K562 (cell line): ENCODE results near the gene BDH1. TPM values are rescaled to one million over a fixed set of nuclear protein-coding genes. Genes with fewer than 3 reads are reported as not detected.
A peak's percentile ranks its signal among the peaks of the same experiment; 100 is the strongest.

ENCODE experiments used
- ATAC-seq: fragments of 200-7000 bp; cut with Tn5 transposase; 3 replicates; pipeline ENCODE4 v1.9.1; 2020; ENCODE audit warnings: moderate library complexity
- BruUV-seq: library from RNA; stranded (reverse); fragments of 400-500 nt; replicated peaks from 2 replicates; lab custom pipeline; 2021; lab: Mats Ljungman, UMichigan
- CTCF ChIA-PET: fragments of 300-600 bp; formaldehyde crosslinking; extraction: SDS; loops from one replicate; lab custom pipeline; 2021; ENCODE audit warnings: low intra/inter-chr PET ratio; lab: Yijun Ruan, JAX
- POLR2A ChIA-PET: fragments of 300-600, 350-650 bp; sonication (Branson Sonifier 250); formaldehyde crosslinking; extraction: SDS; loops from one replicate; lab custom pipeline; 2021; ENCODE audit warnings: antibody characterized with exemption, inconsistent platforms; lab: Yijun Ruan, JAX
- DNase-seq, 4 experiments: peaks; one replicate each; pipeline versions ENCODE4 v3.0.0 to v3.0.0-alpha.2; 2011 to 2018; ENCODE audit warnings: low spot score in 3 of 4, mixed read lengths in 3 of 4; ENCODE audit errors: extremely low read depth in 1 of 4
- FAIRE-seq: peaks from 2 replicates; lab custom pipeline; 2011; peaks lifted over from hg19 to GRCh38; lab: Jason Lieb, UNC
- H2AFZ ChIP-seq: 2 replicates; pipeline ENCODE4 v1.6.0; 2011; ENCODE audit warnings: low read depth, low read length, control low read depth, inconsistent platforms
- H3K27ac ChIP-seq: fragments of 200-600 bp; 3 replicates; pipeline ENCODE4 v1.8.0; 2011; ENCODE audit warnings: low read depth, mild to moderate bottlenecking, control low read depth, inconsistent platforms, low read length, moderate library complexity, mixed read lengths; ENCODE audit errors: extremely low read depth
- H3K27me3 ChIP-seq, 2 experiments: fragments of 300-600 bp in 1 of 2; 2 replicates in 1 of 2; 3 replicates in 1 of 2; pipeline versions ENCODE4 v1.6.0 to v1.8.0; 2011; ENCODE audit warnings: inconsistent platforms in 2 of 2, low read length in 2 of 2, mild to moderate bottlenecking in 1 of 2, mixed read lengths in 1 of 2, moderate library complexity in 1 of 2; ENCODE audit not compliant: control insufficient read depth in 2 of 2, insufficient read depth in 2 of 2
- H3K36me3 ChIP-seq: fragments of 300-600 bp; 3 replicates; pipeline ENCODE4 v1.8.0; 2011; ENCODE audit warnings: mild to moderate bottlenecking, low read length, inconsistent platforms; ENCODE audit not compliant: control insufficient read depth, insufficient read depth
- H3K4me1 ChIP-seq, 2 experiments: fragments of 200-600 bp in 1 of 2; replicated peaks in 1 of 2; 2 replicates in 1 of 2; 3 replicates in 1 of 2; pipeline versions ENCODE4 v1.5.1 to v1.8.0; 2011; ENCODE audit warnings: inconsistent platforms in 2 of 2, low read length in 2 of 2, mild to moderate bottlenecking in 1 of 2, mixed read lengths in 1 of 2, moderate library complexity in 1 of 2; ENCODE audit not compliant: control insufficient read depth in 2 of 2, insufficient read depth in 2 of 2
- H3K4me2 ChIP-seq: 2 replicates; pipeline ENCODE4 v1.6.1; 2011; ENCODE audit warnings: low read length, control low read depth, inconsistent platforms, mixed read lengths; ENCODE audit not compliant: insufficient read depth
- H3K4me3 ChIP-seq: fragments of 200-600 bp; sonication (generic), shearing (Covaris generic); 2 replicates; pipeline ENCODE4 v1.5.1; 2016; ENCODE audit warnings: control low read depth, inconsistent platforms
- H3K79me2 ChIP-seq: fragments of 200-600 bp; 3 replicates; pipeline ENCODE4 v1.8.0; 2011; ENCODE audit warnings: low read length, inconsistent platforms; ENCODE audit not compliant: control insufficient read depth, insufficient read depth
- H3K9ac ChIP-seq, 2 experiments: 2 replicates each; pipeline versions ENCODE4 v1.6.0 to v1.6.1; 2011; ENCODE audit warnings: low read depth in 2 of 2, low read length in 2 of 2, control low read depth in 1 of 2, inconsistent platforms in 1 of 2, mild to moderate bottlenecking in 1 of 2, mixed read lengths in 1 of 2; ENCODE audit not compliant: insufficient read depth in 1 of 2
- H3K9me1 ChIP-seq: one replicate; pipeline ENCODE4 v1.6.0; 2011; ENCODE audit warnings: inconsistent platforms, mild to moderate bottlenecking, low read length, moderate library complexity; ENCODE audit not compliant: control insufficient read depth, insufficient read depth
- H3K9me3 ChIP-seq: replicated peaks from 2 replicates; pipeline ENCODE4 v1.5.1; 2011; ENCODE audit warnings: low read depth, low read length, inconsistent platforms; ENCODE audit not compliant: control insufficient read depth, insufficient read depth
- H4K20me1 ChIP-seq: replicated peaks from 2 replicates; pipeline ENCODE4 v1.6.1; 2011; ENCODE audit warnings: low read length, inconsistent platforms, mixed read lengths; ENCODE audit not compliant: control insufficient read depth, insufficient read depth
- HDAC3 ChIP-seq: fragments of 450-650 bp; IDR thresholded peaks from 2 replicates; pipeline ENCODE4 v1.6.1; 2018; ENCODE audit warnings: borderline replicate concordance, mild to moderate bottlenecking, moderate library complexity; ENCODE audit not compliant: partially characterized antibody
- HNRNPL ChIP-seq: fragments of 200-400 bp; formaldehyde crosslinking; IDR thresholded peaks from 2 replicates; pipeline ENCODE4 v1.6.1; 2017; ENCODE audit warnings: low read depth, mild to moderate bottlenecking, low read length
- MYBL2 ChIP-seq, 2 experiments: fragments of 450-650 bp in 1 of 2; sonication (generic) in 1 of 2; formaldehyde crosslinking in 1 of 2; IDR thresholded peaks; 2 replicates each; pipeline versions ENCODE4 v1.6.1 to v1.8.1; 2017 to 2022; ENCODE audit warnings: borderline replicate concordance in 1 of 2, inconsistent platforms in 1 of 2, low read depth in 1 of 2, mild to moderate bottlenecking in 1 of 2, missing genetic modification reagents in 1 of 2, moderate library complexity in 1 of 2
- MYNN ChIP-seq, 2 experiments: sonication (generic); formaldehyde crosslinking in 1 of 2; IDR thresholded peaks; 2 replicates each; pipeline versions ENCODE4 v1.5.0 to v1.6.1; 2016 to 2020; ENCODE audit warnings: antibody characterized with exemption in 1 of 2, missing genetic modification reagents in 1 of 2
- SMAD1 ChIP-seq: fragments of 150-350 bp; IDR thresholded peaks from 2 replicates; pipeline ENCODE4 v1.6.1; 2014; ENCODE audit warnings: low read length, low read depth; ENCODE audit not compliant: partially characterized antibody
- YY1 ChIP-seq, 3 experiments: IDR thresholded peaks; 2 replicates each; pipeline ENCODE4 v1.6.1; 2011; ENCODE audit warnings: low read length in 2 of 3, mild to moderate bottlenecking in 2 of 3, moderate library complexity in 2 of 3, borderline replicate concordance in 1 of 3, control low read depth in 1 of 3, low read depth in 1 of 3; ENCODE audit not compliant: insufficient read depth in 3 of 3, insufficient replicate concordance in 2 of 3, control insufficient read depth in 1 of 3, insufficient read length in 1 of 3; ENCODE audit errors: extremely low read depth in 1 of 3
- ZNF175 ChIP-seq: fragments of 200-800 bp; sonication (Bioruptor generic); IDR thresholded peaks from 2 replicates; pipeline ENCODE4 v1.6.1; 2016; ENCODE audit warnings: low read depth, mild to moderate bottlenecking, missing genetic modification characterization, missing compliant biosample characterization
- ZNF354B ChIP-seq: fragments of 250-450 bp; sonication (Bioruptor Pico); IDR thresholded peaks from 2 replicates; pipeline ENCODE4 v1.4.0; 2020
- ZNF507 ChIP-seq: conservative IDR thresholded peaks from 2 replicates; pipeline ENCODE4 v1.6.1; 2017; ENCODE audit warnings: missing genetic modification characterization, missing compliant biosample characterization
- ZNF644 ChIP-seq: fragments of 200-800 bp; sonication (Bioruptor generic); IDR thresholded peaks from 2 replicates; pipeline ENCODE4 v1.6.1; 2016; ENCODE audit warnings: low read depth, missing genetic modification characterization, missing compliant biosample characterization
- WGBS: fragments of 100-300 bp; shearing (Covaris generic); methylation state at CpG from one replicate; pipeline ENCODE4 v1.1.6; 2016; ENCODE audit warnings: low coverage, mixed read lengths; ENCODE audit not compliant: insufficient coverage; ENCODE audit errors: missing lambda C conversion rate; 5-methylcytosine and 5-hydroxymethylcytosine counted together
- in situ Hi-C: fragments of 300-500 bp; cut with MboI; formaldehyde crosslinking; loops from 4 replicates; pipeline ENCODE4 v1.15.0; 2018; ENCODE audit warnings: inconsistent platforms, mixed read lengths
- intact Hi-C: fragments of 100-400 bp; cut with micrococcal nuclease; formaldehyde crosslinking; loops from 2 replicates; pipeline ENCODE4 v1.14.2; 2022
- polyA plus RNA-seq, 8 experiments: library from polyadenylated mRNA; depleted of rRNA in 4 of 8; stranded (reverse) in 5 of 8; unstranded in 3 of 8; fragments of >200 nt; fragmentation: Nextera tagmentation in 2 of 8; fragmentation: Illumina TruSeq in 1 of 8; extraction: Ambion mirVana in 2 of 8; extraction: Trizol in 1 of 8; gene quantifications; 2 replicates each; pipeline versions ENCODE4 v1.2.1 to v1.2.3, GENCODE V29; 2011 to 2014; ENCODE audit warnings: inconsistent platforms in 1 of 8, missing spikeins in 1 of 8
- total RNA-seq, 7 experiments: library from RNA; depleted of rRNA in 6 of 7; stranded (reverse); fragments of >200 nt in 6 of 7; fragmentation: Illumina TruSeq in 2 of 7; extraction: Trizol in 2 of 7; gene quantifications; 2 replicates each; pipeline versions ENCODE4 v1.2.1 to v1.2.3, GENCODE V29; 2011 to 2021; ENCODE audit warnings: low replicate concordance in 1 of 7

The BDH1 gene
- total and polyA plus RNA-seq, 9 of the 15 experiments (the other 6 are each of a cell fraction or from before 2014, with no cell fraction given): 0.07 to 0.89 (median 0.12) TPM; not detected in 3

DNA sequence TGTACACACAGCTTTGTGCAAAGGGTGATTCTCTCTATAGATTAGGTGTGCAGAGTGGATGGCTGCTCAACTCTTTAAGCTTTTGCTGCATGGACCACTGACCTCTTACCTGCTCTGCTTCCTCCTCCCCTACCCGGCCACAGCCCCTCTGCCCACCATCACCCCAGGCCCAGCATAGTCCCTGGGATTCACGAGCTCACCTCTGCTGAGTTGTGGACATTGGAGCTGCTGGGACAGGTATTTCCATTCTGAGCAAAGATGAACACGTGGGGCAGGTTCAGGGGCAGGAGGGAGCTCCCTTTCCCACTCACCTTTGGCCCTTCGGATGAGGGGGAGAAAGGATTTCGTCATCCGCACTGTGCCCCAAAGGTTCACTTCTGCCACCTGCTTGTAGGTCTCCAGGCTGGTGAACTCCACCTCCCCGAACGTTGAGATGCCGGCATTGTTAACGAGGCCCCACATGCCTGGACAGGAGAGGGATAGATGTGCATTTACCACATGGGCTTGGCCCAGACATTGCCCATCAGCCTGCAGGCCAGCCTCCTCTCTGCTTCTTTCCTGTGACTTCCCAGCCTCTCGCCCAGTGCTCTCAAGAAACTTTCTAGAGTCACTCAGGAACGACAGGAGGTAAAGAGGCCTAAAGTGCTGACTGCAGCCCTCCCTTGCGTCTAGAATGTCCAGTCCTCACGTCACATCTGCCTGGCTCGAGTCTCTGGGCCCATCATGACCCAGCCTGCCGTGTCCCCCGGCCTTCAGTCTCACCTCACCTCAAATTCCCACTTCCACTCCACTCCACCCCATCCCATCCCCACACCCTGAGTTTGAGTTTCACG lies 41.6 kb downstream of the BDH1 start:
- in situ Hi-C loops: loop anchor here (25.0 kb wide), 2 partner anchors 252 to 527 kb away; no protein-coding TSS in a partner anchor
- no peak for TF ChIP-seq ZNF507 (tag)
- TF ChIP-seq ZNF354B: no peak
- no peak for TF ChIP-seq ZNF175 (CRISPR knock-in tag)
- no peak for TF ChIP-seq ZNF644 (tag)
- TF ChIP-seq HDAC3: no peak
- no peak for TF ChIP-seq MYNN (IDR thresholded peaks at IDR 0.05)
- TF ChIP-seq MYNN (CRISPR knock-in tag; IDR thresholded peaks at IDR 0.05): no peak
- no peak for TF ChIP-seq SMAD1
- no peak for TF ChIP-seq YY1 (IDR thresholded peaks at IDR 0.05; ENCODE audit: borderline replicate concordance in 1 of 3, control insufficient read depth in 1 of 3, extremely low read depth in 1 of 3, insufficient read depth in 3 of 3, insufficient read length in 1 of 3, insufficient replicate concordance in 2 of 3, low read depth in 1 of 3, low read length in 2 of 3)
- no peak for TF ChIP-seq MYBL2 (IDR thresholded peaks at IDR 0.05; ENCODE audit: low read depth)
- TF ChIP-seq MYBL2 (CRISPR knock-in tag; IDR thresholded peaks at IDR 0.05; ENCODE audit: borderline replicate concordance): no peak
- no peak for TF ChIP-seq HNRNPL
- Histone ChIP-seq H3K27ac (no peak overlapping the region), H4K20me1 (no peaks in the 10 kb centered on the region), H3K4me3 (no peak overlapping the region), H3K79me2 (no peaks in the 10 kb centered on the region), H3K9me3 (no peaks in the 10 kb centered on the region), H3K4me1 (peaks cover 10 to 30% of the 10 kb centered on the region in 2 experiments), H3K27me3 (peaks cover 3 to 11% of the 10 kb centered on the region in 2 experiments; a peak in 2 of 5 replicates), H3K4me2 (no peak overlapping the region), H2AFZ (0 out of 2 replicates have a peak overlapping the region, but pooled peaks have one; percentile 5), H3K9me1 (no peaks in the 10 kb centered on the region), H3K36me3 (no peaks in the 10 kb centered on the region), H3K9ac (peak overlapping the region in 1 of 2 experiments; percentile 18; a peak in 1 of 4 replicates)
- FAIRE-seq: no peak
- ATAC-seq: no peak
- no peak for DNase-seq
- WGBS: 33% methylated on average over 18 of the region's 18 CpGs
- POLR2A ChIA-PET: interaction anchor here (0.6 to 1.7 kb wide), 5 partner anchors 11 to 73 kb away, joined by 3 to 4 read pairs (median 3); no protein-coding TSS in a partner anchor
- intact Hi-C loops: no loop called here
- BruUV-seq: no TSS peak
- CTCF ChIA-PET: interaction anchor here (0.6 kb wide), 1 partner anchor 290 kb away, joined by 3 read pairs; no protein-coding TSS in a partner anchor
